Right atrium auricular region (tissue), 2 donors: Measurements from ENCODE around the gene SPATA25. TPM values are rescaled to one million over a fixed set of nuclear protein-coding genes. Genes with fewer than 3 reads are reported as not detected.

Experiments
- DNase-seq: peaks from one replicate; pipeline ENCODE4 v3.0.0-alpha.2; 2019; ENCODE audit warnings: low spot score
- H3K27ac ChIP-seq, 2 donors: fragments of 200-600 bp; sonication (generic); 1 replicate in 1 of 2; 2 replicates in 1 of 2; pipeline ENCODE4 v1.5.1; 2016 to 2019
- H3K27me3 ChIP-seq, 2 donors: fragments of 200-600 bp; sonication (generic); one replicate each; pipeline versions ENCODE4 v1.5.1 to v1.6.0; 2017 to 2019
- H3K36me3 ChIP-seq: fragments of 200-600 bp; sonication (generic); one replicate; pipeline ENCODE4 v1.5.1; 2016
- H3K4me1 ChIP-seq, 2 donors: fragments of 200-600 bp; sonication (generic); one replicate each; pipeline versions ENCODE4 v1.5.1 to v1.6.0; 2017 to 2019
- H3K4me3 ChIP-seq, 2 donors: fragments of 200-600 bp; sonication (generic); 1 replicate in 1 of 2; 2 replicates in 1 of 2; pipeline ENCODE4 v1.5.1; 2017 to 2019; ENCODE audit warnings: mild to moderate bottlenecking in 1 of 2, moderate library complexity in 1 of 2
- H3K9me3 ChIP-seq, 2 donors: fragments of 200-600 bp; sonication (generic); one replicate each; pipeline ENCODE4 v1.5.1; 2019
- total RNA-seq, 2 donors: library from RNA; depleted of rRNA; stranded (reverse); fragments of >200 nt; gene quantifications; one replicate each; pipeline ENCODE4 v1.1.0, GENCODE V29; 2016
- TF ChIP-seq, protein P1 (sequence below), 2 donors: fragments of 200-600 bp; sonication (generic); IDR thresholded peaks; one replicate each; pipeline ENCODE4 v1.5.1; 2019; ENCODE audit warnings: antibody characterized with exemption in 2 of 2

The SPATA25 gene
- total RNA-seq, 2 donors from 2014 or later = 1.1 to 1.4 TPM

DNA sequence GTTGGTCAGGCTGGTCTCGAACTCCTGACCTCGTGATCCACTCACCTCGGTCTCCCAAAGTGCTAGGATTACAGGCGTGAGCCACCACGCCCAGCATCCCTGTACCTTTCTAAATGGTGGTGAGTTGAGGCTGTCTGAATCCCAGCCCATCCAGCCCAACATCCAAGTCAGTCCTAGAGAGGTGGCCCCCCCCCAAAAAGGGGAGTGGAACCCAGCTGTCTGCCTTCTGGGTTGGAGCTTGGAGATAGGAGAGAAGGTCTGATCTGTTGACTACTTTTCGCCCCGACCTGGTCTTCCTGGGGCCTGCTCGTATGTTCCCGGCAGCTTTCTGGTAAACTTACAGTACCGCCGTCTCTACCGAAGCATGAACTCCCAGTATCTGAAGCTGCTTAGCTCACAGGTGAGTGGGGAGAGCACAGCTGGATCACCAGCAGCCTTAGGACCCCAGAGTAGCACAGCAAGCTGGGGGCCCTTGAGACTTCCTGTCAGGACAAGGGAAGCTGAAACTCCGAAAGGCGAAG is 9.3 kb upstream of the SPATA25 start:
- no peak for DNase-seq
- Histone ChIP-seq H3K4me3 (no peak overlapping the region), H3K36me3 (peaks cover 78% of the 10 kb centered on the region), H3K9me3 (no peaks in the 10 kb centered on the region), H3K4me1 (peaks cover 0 to 14% of the 10 kb centered on the region in 2 donors), H3K27ac (no peak overlapping the region), H3K27me3 (no peaks in the 10 kb centered on the region)
- TF ChIP-seq, protein P1, sequence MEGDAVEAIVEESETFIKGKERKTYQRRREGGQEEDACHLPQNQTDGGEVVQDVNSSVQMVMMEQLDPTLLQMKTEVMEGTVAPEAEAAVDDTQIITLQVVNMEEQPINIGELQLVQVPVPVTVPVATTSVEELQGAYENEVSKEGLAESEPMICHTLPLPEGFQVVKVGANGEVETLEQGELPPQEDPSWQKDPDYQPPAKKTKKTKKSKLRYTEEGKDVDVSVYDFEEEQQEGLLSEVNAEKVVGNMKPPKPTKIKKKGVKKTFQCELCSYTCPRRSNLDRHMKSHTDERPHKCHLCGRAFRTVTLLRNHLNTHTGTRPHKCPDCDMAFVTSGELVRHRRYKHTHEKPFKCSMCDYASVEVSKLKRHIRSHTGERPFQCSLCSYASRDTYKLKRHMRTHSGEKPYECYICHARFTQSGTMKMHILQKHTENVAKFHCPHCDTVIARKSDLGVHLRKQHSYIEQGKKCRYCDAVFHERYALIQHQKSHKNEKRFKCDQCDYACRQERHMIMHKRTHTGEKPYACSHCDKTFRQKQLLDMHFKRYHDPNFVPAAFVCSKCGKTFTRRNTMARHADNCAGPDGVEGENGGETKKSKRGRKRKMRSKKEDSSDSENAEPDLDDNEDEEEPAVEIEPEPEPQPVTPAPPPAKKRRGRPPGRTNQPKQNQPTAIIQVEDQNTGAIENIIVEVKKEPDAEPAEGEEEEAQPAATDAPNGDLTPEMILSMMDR (IDR thresholded peaks at IDR 0.05) = no peak

DNA sequence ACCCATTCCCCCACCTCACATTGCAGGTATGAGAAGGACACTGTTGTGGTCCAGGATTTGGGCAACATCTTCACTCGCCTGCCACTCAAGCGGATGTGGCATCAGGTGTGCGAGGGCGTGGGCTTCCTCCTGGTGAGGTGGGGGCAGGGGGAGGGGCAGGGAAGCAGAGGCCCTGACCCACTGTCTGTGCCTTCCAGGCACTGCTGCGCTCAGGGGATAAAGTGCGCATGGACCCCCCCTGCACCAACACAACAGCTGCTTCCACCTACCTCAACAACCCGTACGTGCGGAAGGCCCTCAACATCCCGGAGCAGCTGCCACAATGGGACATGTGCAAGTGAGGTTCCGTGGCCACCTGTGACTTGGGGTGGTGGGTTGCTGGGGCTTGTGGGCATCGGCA is 7.4 kb upstream of the SPATA25 start:
- H3K27ac ChIP-seq = no peak overlapping the region
- TF ChIP-seq, protein P1 (IDR thresholded peaks at IDR 0.05) = no peak
- H3K4me3 ChIP-seq = no peak overlapping the region
- no peaks in the 10 kb centered on the region for H3K9me3 ChIP-seq
- no peaks in the 10 kb centered on the region for H3K27me3 ChIP-seq
- peaks cover 0 to 23% of the 10 kb centered on the region in 2 donors for H3K4me1 ChIP-seq
- peaks cover 65% of the 10 kb centered on the region for H3K36me3 ChIP-seq
- DNase-seq = no peak

DNA sequence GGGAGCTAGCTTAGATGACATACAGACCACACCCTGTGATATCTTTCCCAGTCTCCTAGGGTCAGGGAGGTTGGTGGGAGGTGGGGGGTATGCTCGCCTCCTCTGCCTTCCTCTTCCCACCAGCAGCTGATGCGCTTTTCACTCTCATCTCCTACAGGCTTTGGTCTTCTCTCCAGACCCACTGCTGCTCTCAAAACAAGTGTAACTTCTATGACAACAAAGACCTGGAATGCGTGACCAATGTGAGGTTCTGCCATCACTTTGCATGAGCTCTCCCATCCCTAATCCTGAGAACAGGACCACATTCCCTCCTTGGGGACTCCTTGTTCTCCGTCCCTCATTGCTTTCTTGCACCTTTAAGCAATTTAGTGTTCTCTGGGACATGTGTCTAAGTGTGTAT is 6.4 kb upstream of the SPATA25 start:
- peaks cover 55% of the 10 kb centered on the region for H3K36me3 ChIP-seq

DNA sequence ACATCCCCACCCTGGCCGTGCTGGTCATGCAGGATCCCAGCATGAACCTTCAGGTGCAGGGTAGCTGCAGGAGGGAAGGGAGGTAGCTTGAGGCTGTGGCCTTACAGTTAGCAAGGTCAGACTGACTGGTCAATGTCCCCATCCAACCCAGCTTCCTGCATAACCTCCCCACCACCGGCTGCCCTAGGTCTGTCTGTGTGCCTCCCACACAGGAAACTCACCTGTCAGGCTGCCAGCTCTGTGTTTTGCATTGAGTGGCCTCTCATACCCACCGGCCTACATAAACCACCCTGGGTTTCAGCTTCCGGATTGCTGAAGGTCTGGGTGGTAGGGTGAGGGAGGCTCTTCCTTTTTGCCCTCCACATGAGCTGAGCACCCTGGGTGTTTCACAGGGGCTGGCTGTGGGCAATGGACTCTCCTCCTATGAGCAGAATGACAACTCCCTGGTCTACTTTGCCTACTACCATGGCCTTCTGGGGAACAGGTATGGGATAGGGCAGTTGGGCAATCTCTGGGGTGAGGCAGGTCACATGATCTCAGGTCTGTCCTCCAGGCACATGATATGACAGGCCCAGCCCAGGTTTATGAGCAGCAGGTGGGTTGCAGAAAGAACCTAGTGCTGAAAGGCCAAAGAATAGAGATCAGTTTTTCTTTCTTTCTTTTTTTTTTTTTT is 5.5 kb upstream of the SPATA25 start:
- peaks cover 0 to 27% of the 10 kb centered on the region in 2 donors for H3K4me1 ChIP-seq
- H3K27me3 ChIP-seq = no peaks in the 10 kb centered on the region
- no peak for DNase-seq
- H3K9me3 ChIP-seq = no peaks in the 10 kb centered on the region
- H3K4me3 ChIP-seq = no peak overlapping the region
- TF ChIP-seq, protein P1 (IDR thresholded peaks at IDR 0.05) = no peak
- H3K27ac ChIP-seq = no peak overlapping the region
- peaks cover 46% of the 10 kb centered on the region for H3K36me3 ChIP-seq

More for the DNA sequence above, 6.4 kb upstream of the SPATA25 start:
- Histone ChIP-seq H3K27me3 (no peaks in the 10 kb centered on the region), H3K4me1 (peaks cover 0 to 27% of the 10 kb centered on the region in 2 donors), H3K27ac (no peak overlapping the region), H3K4me3 (no peak overlapping the region), H3K9me3 (no peaks in the 10 kb centered on the region)
- no peak for DNase-seq
- TF ChIP-seq, protein P1 (IDR thresholded peaks at IDR 0.05) = no peak

DNA sequence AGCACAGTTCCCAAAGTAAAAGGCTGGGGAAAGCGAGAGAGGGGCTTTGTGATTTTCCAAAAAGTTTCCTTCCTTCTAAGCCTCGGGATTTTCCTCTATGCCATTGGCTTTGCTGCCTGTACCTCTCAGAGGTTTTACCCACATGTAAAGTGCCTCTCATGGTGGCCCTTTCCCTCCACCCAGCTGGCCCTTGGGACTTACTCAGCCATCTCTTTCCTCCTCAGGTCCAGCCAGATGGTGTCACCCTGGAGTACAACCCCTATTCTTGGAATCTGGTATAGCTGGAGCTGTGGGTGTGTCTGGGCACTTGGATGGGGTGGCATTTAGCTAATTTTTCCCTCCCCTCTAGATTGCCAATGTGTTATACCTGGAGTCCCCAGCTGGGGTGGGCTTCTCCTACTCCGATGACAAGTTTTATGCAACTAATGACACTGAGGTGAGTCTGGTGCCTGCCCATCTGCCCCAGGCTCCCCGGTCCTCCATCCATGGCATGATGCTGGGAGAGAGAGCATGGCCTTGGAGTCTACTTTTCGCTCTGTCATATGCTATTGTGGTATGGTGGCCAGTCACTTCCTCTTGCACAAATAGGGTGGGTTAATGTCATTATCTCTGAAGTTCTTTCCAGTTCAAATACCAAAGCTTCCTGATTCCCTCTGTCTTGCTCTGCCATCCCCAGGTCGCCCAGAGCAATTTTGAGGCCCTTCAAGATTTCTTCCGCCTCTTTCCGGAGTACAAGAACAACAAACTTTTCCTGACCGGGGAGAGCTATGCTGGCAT is 4.8 kb upstream of the SPATA25 start:
- H3K4me1 ChIP-seq = peaks cover 0 to 27% of the 10 kb centered on the region in 2 donors
- peak overlapping the region in 1 of 2 donors; percentile 83 for H3K27ac ChIP-seq
- H3K4me3 ChIP-seq = peak overlapping the region; percentile 65 to 82
- no peaks in the 10 kb centered on the region for H3K9me3 ChIP-seq
- peaks cover 39% of the 10 kb centered on the region for H3K36me3 ChIP-seq
- TF ChIP-seq, protein P1 (IDR thresholded peaks at IDR 0.05) = no peak
- no peaks in the 10 kb centered on the region for H3K27me3 ChIP-seq
- no peak for DNase-seq
